GM12801 (cell line): ENCODE data around the gene CAMK4.

Experiments used
- CTCF ChIP-seq: IDR thresholded peaks from one replicate; pipeline ENCODE4 v1.5.1; 2011; ENCODE audit warnings: control low read depth; ENCODE audit not compliant: insufficient read length; ENCODE audit errors: extremely low read depth

The CAMK4 gene

GRCh38 chr5:111385970-111386831 is 162.0 kb downstream of the CAMK4 start:
- TF ChIP-seq CTCF, result no peak

DNA sequence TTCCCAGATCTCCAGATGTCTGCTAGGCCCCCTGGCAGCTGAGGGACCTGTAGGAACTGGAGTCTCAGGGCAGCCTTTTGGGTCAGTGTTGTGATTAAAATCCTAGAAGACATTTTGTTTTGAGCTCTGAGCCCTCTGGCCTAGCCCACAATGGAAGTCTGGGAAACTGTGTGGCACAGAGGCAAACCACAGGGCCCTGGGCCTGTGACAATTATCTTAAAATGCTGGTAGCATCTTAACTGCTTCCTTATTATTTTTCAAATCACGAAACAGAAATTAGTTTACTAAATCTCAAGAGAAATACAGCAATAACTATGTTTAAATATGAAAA is 162.6 kb downstream of the CAMK4 start:
- TF ChIP-seq CTCF, result no peak

- TF ChIP-seq CTCF, result no peak
Observed at GRCh38 chr5:111387361-111387760, 163.2 kb downstream of the CAMK4 start.

DNA sequence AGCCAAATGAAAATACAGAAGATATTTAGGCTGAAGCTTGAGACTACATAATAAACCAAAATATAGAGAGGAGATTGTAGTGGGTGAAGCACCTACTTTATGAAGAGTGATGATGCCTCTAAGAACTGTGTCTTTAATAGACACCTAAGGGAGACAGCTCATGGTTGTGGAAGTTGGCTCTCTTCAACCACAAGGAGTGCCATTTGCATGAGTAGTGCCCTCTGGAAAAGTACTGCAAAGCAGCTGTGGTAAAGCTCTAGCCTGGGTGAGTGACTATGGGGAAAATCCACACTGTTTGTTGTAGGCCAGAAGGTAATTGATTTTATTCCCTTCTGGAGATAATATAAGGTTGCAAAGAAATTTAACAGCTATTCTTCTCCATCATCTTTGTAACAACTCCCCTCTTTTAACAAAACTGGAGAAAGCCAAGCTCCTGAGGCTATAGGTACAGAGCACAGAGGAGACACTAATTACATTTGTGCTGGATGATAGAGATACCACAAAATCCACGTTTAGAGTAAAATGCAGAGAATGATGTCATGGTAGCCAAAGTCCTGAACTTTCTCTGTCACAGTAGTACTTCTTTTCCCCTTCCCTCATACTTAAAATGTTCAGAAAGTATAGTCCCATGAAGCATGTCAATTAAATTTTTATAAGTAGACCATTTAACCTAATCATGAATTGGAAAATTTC is 165.4 kb downstream of the CAMK4 start:
- TF ChIP-seq CTCF, result no peak

- no peak for TF ChIP-seq CTCF
Observed at GRCh38 chr5:111392181-111392580, 168.0 kb downstream of the CAMK4 start.

DNA sequence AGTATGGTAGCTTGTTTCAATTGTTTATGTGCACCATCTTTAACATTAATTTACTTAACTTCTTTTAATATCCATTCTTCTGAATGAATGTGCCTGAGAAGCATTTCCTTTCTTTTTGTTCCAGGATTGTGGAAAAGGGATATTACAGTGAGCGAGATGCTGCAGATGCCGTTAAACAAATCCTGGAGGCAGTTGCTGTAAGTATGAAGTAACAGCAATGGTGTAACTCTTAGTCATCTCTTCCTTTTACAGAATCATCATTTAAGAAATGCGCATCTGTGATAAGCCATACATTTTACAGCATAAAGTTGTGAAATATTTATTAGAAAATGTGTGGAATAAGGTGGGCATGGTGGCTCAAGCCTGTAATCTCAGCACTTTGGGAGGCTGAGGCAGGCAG is 170.4 kb downstream of the CAMK4 start:
- TF ChIP-seq CTCF, result no peak

GRCh38 chr5:111398013-111398412 is 173.8 kb downstream of the CAMK4 start:
- TF ChIP-seq CTCF, result no peak
